ENCODE results near the gene ZNF81. TPM values are rescaled to one million over a fixed set of nuclear protein-coding genes. Genes with fewer than 3 reads are reported as not detected.
"Not testable (repeated sequence)": the region's sequence is repeated elsewhere in the genome, so short reads cannot be mapped to it uniquely, and the experiment has no call there.

ZNF81 gene
- total RNA-seq, 2 donors from 2014 or later, result 11.8 to 12.0 TPM

DNA sequence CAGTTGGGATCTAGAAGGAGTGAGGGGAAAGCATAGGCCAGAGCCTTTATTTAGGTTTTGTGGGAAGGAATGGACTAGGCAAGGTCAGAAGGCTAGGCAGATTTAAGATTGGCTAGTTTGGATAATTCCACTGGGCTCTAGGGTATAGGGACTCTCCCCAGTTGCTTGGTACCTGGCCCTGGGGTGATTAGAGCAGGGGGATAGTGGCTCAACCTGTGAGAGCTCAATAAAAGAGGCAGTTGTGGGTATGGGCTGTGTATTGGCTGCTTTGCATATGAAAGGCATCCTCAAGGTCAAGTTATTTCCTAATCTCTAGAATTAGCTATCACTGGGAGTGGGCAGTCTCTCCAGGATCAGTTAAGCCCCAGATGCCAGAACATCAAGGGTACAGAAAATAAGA, 61.3 kb downstream of the ZNF81 start:
- DNase-seq, result no peak
- intact Hi-C loops (cut with DNase I, micrococcal nuclease), result no loop called here
- ATAC-seq, result no peak

DNA sequence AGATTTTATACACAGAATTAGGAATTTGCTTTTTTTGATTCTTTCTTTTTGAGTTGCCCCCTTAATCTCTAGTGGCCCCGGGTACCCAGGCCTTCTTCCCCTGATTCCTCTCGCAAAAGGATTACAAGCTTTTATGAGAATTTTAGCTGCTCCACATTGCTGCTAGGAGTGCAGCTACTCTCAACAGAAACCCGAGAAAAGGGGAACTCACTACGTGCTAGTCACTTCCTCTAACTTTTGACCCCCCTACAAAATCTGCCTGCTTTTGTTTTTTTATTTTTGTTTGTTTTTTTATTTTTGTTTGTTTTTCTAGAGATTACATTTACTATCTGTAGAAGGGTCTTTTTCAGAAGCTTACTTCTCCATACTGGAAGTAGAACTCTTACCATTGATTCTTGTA, 64.1 kb downstream of the ZNF81 start:
- ATAC-seq, result no peak
- DNase-seq, result no peak
- intact Hi-C loops (cut with DNase I, micrococcal nuclease), result no loop called here

DNA sequence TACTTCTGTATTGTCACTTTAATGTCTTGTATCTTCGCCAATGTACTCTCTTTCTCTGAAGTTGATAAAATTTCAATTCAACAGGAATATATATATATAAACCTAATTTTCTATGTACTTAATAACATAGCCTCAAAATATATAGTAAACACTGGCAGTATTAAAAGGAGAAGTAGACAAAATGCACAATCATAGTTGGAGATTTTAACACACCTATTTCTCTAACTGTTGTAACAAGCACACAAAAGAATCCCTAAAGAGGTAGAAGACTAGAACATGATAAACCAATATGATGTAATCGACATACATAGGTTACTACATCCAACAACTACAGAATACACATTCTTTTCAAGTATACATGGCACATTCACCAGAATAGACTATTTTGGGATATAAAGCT, 65.5 kb downstream of the ZNF81 start:
- ATAC-seq, result no peak
- intact Hi-C loops (cut with DNase I, micrococcal nuclease), result no loop called here
- no peak for DNase-seq

DNA sequence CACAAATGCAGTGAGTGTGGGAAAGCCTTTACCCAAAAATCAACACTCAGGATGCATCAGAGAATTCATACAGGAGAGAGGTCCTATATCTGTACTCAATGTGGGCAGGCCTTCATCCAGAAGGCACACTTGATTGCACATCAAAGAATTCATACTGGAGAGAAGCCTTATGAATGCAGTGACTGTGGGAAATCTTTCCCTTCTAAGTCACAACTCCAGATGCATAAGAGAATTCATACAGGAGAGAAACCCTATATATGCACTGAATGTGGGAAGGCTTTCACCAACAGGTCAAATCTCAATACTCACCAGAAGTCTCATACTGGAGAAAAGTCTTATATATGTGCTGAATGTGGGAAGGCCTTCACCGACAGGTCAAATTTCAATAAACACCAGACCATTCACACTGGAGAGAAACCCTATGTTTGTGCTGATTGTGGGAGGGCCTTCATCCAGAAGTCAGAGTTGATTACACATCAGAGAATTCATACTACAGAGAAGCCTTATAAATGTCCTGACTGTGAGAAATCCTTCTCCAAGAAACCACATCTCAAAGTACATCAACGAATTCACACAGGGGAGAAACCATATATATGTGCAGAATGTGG, 79.3 kb downstream of the ZNF81 start:
- no peak for DNase-seq
- intact Hi-C loops (cut with DNase I, micrococcal nuclease), result no loop called here
- ATAC-seq, result no peak

DNA sequence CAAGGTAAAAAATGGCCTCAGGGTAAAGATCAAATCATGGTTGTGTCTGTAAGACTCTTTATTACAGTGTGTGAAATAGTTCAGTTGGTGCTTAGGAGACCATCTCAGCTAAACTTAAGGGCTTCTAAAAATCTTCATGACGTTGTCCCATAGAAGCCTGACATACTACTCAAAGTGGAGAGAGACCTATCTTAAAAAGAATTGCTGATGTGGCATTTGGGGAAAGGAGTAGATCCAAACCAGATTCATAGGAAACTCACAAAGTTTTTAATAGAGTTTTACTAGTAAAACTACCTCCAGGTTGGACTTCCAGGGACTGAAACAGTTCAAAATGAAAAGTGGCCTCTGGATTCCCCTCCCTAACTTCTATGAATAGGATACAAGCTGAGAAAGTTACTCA, 81.6 kb downstream of the ZNF81 start:
- intact Hi-C loops (cut with DNase I, micrococcal nuclease), result no loop called here
- ATAC-seq (no peak), DNase-seq (no peak)

DNA sequence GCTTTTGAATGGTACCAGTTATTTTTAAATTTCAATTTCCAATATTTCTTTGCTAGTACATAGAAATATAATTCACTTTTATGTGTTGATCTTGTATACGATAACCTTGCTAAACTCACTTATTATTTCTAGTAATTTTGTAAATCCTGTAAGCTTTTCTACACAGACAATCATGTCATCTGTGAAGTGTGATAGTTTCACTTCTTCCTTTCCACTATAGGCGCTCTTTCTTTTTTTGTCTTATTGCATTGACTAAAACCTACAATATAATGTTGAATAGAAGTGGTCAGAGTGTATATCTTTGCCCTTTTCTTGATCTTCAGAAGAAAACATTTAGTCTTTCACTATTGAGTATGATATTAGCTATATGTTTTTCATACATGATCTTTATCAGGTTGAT, 90.5 kb downstream of the ZNF81 start:
- ATAC-seq (no peak), DNase-seq (no peak)
- intact Hi-C loops (cut with DNase I, micrococcal nuclease), result no loop called here

DNA sequence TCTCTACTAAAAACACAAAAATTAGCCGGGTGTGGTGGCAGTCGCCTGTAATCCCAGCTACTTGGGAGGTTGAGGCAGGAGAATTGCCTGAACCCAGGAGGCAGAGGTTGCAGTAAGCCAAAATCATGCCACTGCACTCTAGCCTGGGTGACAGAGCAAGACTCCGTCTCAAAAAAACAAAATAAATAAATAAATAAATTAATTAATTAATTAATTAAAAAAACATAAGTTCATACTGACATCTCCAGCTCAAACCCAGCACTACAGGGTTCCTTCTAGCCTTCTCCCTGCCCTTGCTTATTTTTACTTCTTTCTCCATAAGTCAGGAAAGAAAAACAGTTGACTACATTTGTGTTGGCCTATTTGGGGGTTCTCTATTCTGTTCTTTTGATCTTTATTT, 95.3 kb downstream of the ZNF81 start:
- intact Hi-C loops (cut with DNase I, micrococcal nuclease); ATAC-seq; DNase-seq: not testable (repeated sequence)

DNA sequence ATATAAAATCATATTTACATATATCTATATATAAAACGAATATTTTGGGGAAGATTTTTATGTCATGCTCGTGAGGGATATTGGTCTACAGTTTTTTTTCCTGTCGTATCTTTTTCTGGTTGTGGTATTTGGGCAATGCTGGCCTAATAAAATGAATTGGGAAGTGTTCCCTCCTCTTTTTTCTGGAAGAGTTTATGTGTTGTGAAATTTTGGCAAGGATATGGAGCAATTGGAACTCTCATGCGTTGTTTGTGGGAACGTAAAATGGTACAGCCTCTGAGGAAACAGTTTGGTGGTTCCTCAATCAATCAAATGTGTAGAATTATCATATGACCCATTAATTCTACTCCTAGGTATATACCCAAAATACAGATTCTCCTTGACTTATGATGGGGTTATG, 97.2 kb downstream of the ZNF81 start:
- ATAC-seq, result no peak
- intact Hi-C loops (cut with DNase I, micrococcal nuclease), result no loop called here
- no peak for DNase-seq

DNA sequence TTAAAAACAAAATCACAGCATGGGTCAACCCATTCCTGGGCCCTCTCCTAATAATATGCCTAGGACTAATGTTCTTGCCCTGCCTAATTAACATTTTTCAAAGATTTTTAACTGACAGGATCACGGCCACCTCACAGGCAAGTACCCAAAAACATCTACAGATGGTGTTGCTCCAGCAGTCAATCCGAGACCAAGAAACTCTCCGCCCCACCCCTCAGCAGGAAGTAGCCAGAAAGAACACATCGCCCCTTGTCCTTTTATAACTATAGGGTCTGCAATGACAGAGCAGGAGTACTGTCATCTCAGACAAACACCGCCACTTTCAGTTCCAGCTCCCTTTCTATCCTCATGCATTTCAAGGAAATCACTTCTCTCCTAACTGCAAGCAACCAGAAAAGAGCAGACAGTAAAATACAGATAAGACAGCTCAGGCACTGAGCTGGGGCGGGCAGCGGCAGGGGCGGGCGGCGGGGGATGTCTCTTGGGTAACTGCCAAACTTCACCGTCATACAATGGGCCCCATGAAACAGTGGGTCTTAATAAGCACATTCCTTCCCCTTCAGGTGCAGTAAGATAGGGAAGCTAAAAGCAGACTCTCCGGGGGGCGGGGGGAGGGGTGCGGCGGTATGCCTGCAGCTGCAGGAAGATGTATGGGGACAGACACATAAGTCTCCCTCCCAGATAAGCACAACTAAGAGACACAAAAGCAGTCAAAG, 99.7 kb downstream of the ZNF81 start:
- intact Hi-C loops (cut with DNase I, micrococcal nuclease), result no loop called here
- ATAC-seq (peak; percentile 22), DNase-seq (no peak)

DNA sequence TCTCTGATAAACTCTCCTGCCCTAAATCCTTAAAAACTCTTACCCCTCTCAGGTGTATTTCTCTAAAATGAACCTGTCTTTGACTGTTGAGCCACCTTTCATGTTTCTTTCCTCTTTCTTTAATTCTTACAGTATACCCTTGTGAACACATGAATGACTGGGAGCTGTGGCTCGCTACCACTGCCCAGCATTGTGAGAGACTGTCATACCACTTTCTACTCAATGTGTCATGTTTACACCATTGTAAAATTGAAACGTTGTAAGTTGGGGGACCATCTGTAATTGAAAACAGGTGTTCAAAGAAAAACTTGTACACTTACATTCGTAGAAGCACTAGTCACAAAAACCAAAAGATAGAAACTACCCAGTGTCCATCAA, 100.2 kb downstream of the ZNF81 start:
- intact Hi-C loops (cut with DNase I, micrococcal nuclease), result no loop called here
- DNase-seq (no peak), ATAC-seq (no peak)

DNA sequence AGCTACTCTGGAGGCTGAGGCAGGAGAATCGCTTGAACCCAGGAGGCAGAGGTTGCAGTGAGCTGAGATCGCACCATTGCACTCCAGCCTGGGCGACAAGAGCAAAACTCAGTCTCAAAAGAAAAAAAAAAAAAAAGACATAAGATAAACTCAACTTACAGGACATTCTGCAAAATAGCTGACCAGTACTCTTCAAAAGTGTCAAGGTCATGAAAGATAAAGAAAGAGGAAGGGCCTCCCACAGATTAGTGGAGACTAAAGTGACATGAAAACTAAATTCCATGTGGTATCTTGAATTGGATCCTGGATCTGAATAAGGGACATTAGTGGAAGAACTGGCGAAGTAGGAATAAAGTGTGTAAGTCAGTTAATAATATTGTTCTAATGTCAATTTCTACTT, 103.7 kb downstream of the ZNF81 start:
- no peak for ATAC-seq
- intact Hi-C loops (cut with DNase I, micrococcal nuclease), result no loop called here
- no peak for DNase-seq

DNA sequence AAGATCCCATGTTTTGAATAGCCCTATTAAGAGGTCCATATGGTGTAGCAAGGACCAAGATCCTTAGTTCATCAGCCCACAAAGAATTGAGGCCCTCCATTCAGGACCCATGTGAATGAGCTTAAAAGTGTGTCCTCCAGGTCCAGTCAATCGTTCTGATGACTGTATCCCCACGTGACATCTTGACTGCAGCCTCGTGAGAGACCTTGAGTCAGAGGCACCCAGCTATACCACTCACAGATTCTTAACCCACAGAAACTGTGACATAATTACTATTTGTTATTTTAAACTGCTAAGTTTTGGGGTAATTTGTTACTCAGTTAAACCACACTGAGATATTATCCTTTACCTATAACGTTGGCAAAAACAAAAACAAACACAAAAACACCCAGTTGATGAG, 104.7 kb downstream of the ZNF81 start:
- ATAC-seq, result no peak
- no peak for DNase-seq
- intact Hi-C loops (cut with DNase I, micrococcal nuclease), result no loop called here

DNA sequence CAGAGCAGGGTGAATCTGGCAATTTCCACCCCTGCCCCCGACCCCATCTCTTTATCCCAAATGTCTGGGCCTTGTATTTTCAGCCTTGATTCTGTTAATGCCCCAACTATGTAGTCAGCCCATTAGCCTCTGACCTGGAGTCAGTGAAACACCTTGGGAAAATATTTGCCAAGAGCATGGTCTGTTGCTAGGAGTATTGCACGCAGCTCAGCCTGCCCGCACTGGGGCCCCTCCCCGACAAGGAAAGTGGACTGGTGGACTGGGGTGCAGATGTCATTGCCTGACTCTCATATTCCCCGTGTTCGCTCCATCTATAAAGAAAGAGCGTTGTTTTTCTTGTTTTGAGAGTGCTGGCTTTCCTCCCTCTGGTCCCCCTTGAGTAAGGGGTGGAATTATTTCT, 118.6 kb downstream of the ZNF81 start:
- intact Hi-C loops (cut with DNase I, micrococcal nuclease); DNase-seq: not testable (repeated sequence)
- peak; percentile 69 for ATAC-seq

DNA sequence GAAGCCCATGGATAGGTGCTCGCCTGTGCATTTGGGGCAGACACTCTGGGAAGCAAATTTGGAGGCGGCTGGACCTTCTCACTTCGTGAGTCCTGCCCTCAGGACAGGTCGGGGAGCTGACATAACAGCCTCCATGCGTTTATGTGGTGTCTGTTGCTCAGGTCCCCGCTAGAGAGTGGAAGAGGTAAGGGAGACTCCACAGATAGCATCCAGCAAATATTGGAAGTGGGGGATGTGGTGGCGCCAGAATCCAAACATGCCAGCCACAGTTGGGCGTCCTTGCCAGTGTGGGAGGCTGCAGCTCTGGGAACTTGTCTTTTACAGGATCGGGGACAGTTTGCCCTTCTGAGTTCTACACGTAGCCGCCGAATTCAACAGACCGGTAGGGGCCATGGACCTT, 119.3 kb downstream of the ZNF81 start:
- intact Hi-C loops (cut with DNase I, micrococcal nuclease), result no loop called here
- no peak for ATAC-seq

DNA sequence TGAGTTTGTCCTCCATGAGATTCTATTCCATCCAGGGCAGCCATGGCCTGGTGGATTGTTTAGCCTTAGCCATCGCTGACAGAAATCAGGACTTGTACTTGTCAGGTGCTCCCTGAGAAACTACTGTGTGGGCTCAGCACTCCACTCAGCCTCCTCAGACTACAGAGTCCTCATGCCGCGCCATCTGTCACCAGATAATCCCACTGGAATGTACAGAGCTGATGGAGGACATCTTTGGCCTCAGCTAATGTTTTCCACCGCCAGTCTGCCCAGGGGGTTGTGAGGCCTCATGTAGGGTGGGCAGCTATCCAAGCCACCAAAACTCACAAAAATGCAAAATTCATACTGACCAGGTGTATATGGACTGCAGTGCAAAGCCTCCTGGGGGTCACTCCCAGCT, 121.5 kb downstream of the ZNF81 start:
- DNase-seq; intact Hi-C loops (cut with DNase I, micrococcal nuclease); ATAC-seq: not testable (repeated sequence)

More for the DNA sequence above, 119.3 kb downstream of the ZNF81 start:
- no peak for DNase-seq

DNA sequence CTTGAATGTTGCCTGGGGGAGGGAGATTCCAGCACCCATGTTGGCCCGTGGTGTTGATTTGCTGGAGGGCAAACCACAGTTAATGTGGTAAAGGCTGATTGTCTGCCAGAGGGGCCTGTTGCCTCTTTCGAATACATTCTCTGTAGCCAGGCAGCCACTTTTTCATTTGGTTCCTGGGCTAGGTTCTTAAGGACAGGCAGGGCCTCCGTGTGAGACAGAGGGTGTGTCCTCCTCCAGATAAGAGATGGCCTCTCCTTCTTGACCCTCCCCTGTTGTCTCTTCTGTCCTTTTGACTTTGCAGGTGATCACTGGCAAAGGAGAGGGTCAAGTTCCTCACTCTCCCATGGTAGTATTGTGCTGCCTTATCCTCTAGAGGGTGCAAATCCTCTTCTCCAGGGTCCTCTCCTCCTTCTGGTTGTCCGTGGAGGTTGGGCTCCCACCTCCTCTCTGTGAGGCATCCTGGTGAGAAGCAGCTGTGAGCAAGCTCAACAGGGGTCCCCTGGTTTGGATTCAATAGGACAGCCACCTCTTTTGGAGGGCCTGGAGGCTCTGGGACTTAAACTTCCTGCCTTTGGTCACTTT, 122.2 kb downstream of the ZNF81 start:
- intact Hi-C loops (cut with DNase I, micrococcal nuclease), result no loop called here
- ATAC-seq, result peak; percentile 56
- DNase-seq, result no peak

DNA sequence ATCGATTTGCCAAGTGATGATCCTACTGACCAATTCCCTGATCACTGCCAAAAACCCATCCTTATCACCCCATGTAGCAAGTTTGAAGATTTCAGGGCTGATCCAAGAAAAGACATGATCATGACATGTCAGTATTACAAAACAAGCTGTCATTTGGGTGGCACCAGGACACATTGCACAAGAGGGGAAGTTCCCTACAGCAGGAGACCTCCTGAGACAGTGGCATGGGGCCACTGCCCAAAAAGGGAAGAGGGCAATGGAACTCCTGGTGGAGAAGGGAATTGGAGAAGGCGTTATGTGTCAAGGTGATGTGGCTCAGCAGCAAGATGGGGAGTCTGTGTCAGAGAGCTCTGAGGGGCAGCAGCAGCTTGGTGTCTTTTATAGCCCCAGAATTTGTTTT, 123.7 kb downstream of the ZNF81 start:
- DNase-seq (no peak), ATAC-seq (no peak)
- intact Hi-C loops (cut with DNase I, micrococcal nuclease), result no loop called here

DNA sequence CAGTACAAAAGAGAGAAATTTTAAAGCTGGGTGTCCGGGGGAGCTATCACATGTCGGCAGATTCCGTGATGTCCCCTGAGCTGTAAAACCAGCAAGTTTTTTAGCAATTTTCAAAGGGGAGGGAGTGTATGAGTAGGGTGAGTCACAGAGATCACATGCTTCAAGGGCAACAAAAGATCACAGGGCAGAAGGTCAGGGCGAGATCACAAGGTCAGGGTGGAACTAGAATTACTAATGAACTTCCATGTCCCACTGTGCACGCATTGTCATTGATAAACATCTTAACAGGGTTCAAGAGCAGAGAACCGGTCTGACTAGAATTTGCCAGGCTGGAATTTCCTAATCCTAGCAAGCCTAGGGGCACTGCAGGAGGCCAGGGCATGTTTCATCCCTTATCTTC, 125.1 kb downstream of the ZNF81 start:
- ATAC-seq; intact Hi-C loops (cut with DNase I, micrococcal nuclease); DNase-seq: not testable (repeated sequence)

DNA sequence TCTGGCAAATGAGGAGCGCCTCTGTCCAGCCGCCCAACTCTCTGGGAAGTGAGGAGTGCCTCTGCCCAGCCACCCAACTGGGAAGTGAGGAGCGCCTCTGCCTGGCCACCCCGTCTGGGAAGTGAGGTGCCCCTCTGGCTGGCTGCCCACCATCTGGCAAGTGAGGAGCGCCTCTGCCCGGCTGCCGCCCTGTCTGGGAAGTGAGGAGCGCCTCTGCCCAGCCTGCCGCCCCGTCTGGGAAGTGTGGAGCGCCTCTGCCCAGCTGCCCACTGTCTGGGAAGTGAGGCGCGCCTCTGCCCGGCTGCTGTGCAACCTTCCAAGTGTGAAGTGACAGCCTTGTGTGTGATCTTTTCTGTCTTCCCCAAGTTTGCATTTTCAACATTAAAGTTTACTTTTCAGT, 128.8 kb downstream of the ZNF81 start:
- DNase-seq; intact Hi-C loops (cut with DNase I, micrococcal nuclease); ATAC-seq: not testable (repeated sequence)
